KMS-11 (cell line): ENCODE results near the gene CAMK2D.

Experiments
- H2AFZ ChIP-seq: fragments of 200-600 bp; sonication (generic); 2 replicates; pipeline ENCODE4 v1.6.1; 2016; ENCODE audit warnings: antibody characterized with exemption, mixed run types, low read depth
- H3K27ac ChIP-seq: fragments of 200-600 bp; sonication (generic); 2 replicates; pipeline ENCODE4 v1.6.1; 2016; ENCODE audit warnings: mild to moderate bottlenecking, mixed run types
- H3K27me3 ChIP-seq: fragments of 200-600 bp; sonication (generic); 2 replicates; pipeline ENCODE4 v1.6.1; 2017; ENCODE audit warnings: mild to moderate bottlenecking, low read depth, mixed run types, moderate library complexity; ENCODE audit not compliant: insufficient read depth
- H3K36me3 ChIP-seq: fragments of 200-600 bp; sonication (generic); 2 replicates; pipeline ENCODE4 v1.6.1; 2017; ENCODE audit warnings: mild to moderate bottlenecking, mixed run types; ENCODE audit not compliant: insufficient read depth
- H3K4me1 ChIP-seq: fragments of 200-600 bp; sonication (generic); 2 replicates; pipeline ENCODE4 v1.6.1; 2016; ENCODE audit warnings: mild to moderate bottlenecking, low read depth, mixed run types; ENCODE audit not compliant: poor library complexity, severe bottlenecking
- H3K4me2 ChIP-seq: fragments of 200-600 bp; sonication (generic); 2 replicates; pipeline ENCODE4 v1.7.0; 2016; ENCODE audit warnings: mild to moderate bottlenecking, mixed run types
- H3K4me3 ChIP-seq: fragments of 200-600 bp; sonication (generic); IDR thresholded peaks from 2 replicates; pipeline ENCODE4 v1.6.1; 2017; ENCODE audit warnings: low read depth, low read length, mixed read lengths; ENCODE audit not compliant: insufficient read depth
- H3K79me2 ChIP-seq: fragments of 200-600 bp; sonication (generic); 2 replicates; pipeline ENCODE4 v1.6.1; 2016; ENCODE audit warnings: low read depth, mixed run types; ENCODE audit not compliant: insufficient read depth
- H3K9ac ChIP-seq: fragments of 200-600 bp; sonication (generic); 2 replicates; pipeline ENCODE4 v1.6.1; 2016; ENCODE audit warnings: mild to moderate bottlenecking, mixed run types
- H4K20me1 ChIP-seq: fragments of 200-600 bp; sonication (generic); 2 replicates; pipeline ENCODE4 v1.6.1; 2016; ENCODE audit warnings: mild to moderate bottlenecking, mixed run types; ENCODE audit not compliant: insufficient read depth
- CTCF ChIP-seq: fragments of 200-600 bp; sonication (generic); conservative IDR thresholded peaks from 2 replicates; pipeline ENCODE4 v1.6.1; 2017; ENCODE audit warnings: low read depth, mild to moderate bottlenecking, antibody characterized with exemption, low read length, moderate library complexity, mixed read lengths

The CAMK2D gene

GRCh38 chr4:113436360-113436759, 325.2 kb downstream of the CAMK2D start:
- Histone ChIP-seq H3K27me3 (no peaks in the 10 kb centered on the region), H3K4me2 (no peak overlapping the region; the same call in 1 of the 2 replicates), H3K27ac (no peak overlapping the region), H3K9ac (no peak overlapping the region), H2AFZ (no peak overlapping the region), H3K36me3 (no peaks in the 10 kb centered on the region), H3K4me1 (no peaks in the 10 kb centered on the region), H3K79me2 (no peaks in the 10 kb centered on the region), H3K4me3 (no peak overlapping the region), H4K20me1 (no peaks in the 10 kb centered on the region)
- TF ChIP-seq CTCF = no peak

- H3K4me2 ChIP-seq = no peak overlapping the region; the same call in 1 of the 2 replicates
- no peak for TF ChIP-seq CTCF
- no peaks in the 10 kb centered on the region for H3K27me3 ChIP-seq
- H2AFZ ChIP-seq = no peak overlapping the region
- H3K79me2 ChIP-seq = no peaks in the 10 kb centered on the region
- no peak overlapping the region for H3K9ac ChIP-seq
- H3K36me3 ChIP-seq = no peaks in the 10 kb centered on the region
- H3K27ac ChIP-seq = no peak overlapping the region
- no peak overlapping the region for H3K4me3 ChIP-seq
- no peaks in the 10 kb centered on the region for H4K20me1 ChIP-seq
- no peaks in the 10 kb centered on the region for H3K4me1 ChIP-seq
Observed at GRCh38 chr4:113435893-113436292, 325.6 kb downstream of the CAMK2D start.

DNA sequence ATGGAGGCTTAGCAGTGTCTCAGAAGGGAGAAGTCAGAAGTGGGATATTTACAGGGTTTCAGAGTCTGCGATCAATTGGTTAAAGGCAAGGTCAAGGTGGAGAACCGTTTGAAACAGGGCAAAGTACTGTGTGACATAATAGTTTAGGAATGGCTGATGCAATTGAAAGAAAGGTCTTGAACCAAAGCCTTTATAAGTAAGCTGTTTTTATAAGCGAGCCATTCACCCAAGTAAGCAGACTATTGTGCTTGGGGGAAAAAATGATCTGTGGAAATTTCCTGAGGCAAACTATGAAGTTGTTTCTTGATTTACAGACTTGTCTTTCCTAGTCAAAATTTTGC, 327.3 kb downstream of the CAMK2D start:
- no peak overlapping the region for H3K4me2 ChIP-seq
- TF ChIP-seq CTCF = no peak
- no peaks in the 10 kb centered on the region for H4K20me1 ChIP-seq
- no peak overlapping the region for H2AFZ ChIP-seq
- H3K36me3 ChIP-seq = no peaks in the 10 kb centered on the region
- no peaks in the 10 kb centered on the region for H3K4me1 ChIP-seq
- no peaks in the 10 kb centered on the region for H3K79me2 ChIP-seq
- H3K27me3 ChIP-seq = no peaks in the 10 kb centered on the region
- no peak overlapping the region for H3K27ac ChIP-seq
- H3K4me3 ChIP-seq = no peak overlapping the region
- H3K9ac ChIP-seq = no peak overlapping the region

DNA sequence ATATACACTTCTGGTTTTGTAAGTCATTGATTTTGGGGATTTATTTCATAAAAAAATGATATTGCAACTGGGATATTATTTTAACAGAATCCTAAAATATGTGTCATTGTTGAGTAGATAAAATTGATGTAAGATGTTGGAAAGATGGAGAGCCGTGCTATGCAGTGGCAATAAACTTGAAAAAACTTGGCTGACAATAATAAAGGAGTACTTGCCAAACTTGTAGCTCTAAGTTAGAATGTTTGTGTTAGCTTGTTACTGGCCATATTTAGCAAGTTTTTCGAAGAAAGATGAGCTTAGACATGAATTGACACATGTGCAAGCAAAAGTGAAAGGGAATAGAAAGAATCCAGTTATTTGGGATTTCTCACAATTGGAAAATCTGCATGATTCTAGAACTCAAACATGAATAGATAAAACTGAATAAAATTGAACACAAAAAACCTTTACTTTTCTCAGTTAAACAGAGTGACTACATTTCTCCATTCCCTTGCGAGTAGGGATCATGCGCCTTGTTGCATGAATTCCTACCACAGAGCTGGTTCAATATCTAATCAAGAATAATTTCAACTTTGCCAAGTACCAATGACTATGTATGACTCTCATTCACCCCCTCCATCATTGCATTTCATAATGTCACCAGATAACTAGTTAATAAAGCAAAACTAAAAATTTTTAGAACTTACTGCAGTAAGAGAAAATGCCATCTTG, 327.8 kb downstream of the CAMK2D start:
- no peak overlapping the region for H3K4me3 ChIP-seq
- no peaks in the 10 kb centered on the region for H4K20me1 ChIP-seq
- no peaks in the 10 kb centered on the region for H3K79me2 ChIP-seq
- H3K27me3 ChIP-seq = no peaks in the 10 kb centered on the region
- H3K36me3 ChIP-seq = no peaks in the 10 kb centered on the region
- no peak for TF ChIP-seq CTCF
- H3K4me1 ChIP-seq = no peaks in the 10 kb centered on the region
- H2AFZ ChIP-seq = no peak overlapping the region
- H3K27ac ChIP-seq = no peak overlapping the region
- H3K4me2 ChIP-seq = no peak overlapping the region
- H3K9ac ChIP-seq = no peak overlapping the region
